IgD-negative memory B cell (primary cell): Measurements from ENCODE around the gene NRG3. TPM values are rescaled to one million over a fixed set of nuclear protein-coding genes. Genes with fewer than 3 reads are reported as not detected.
"Not testable (repeated sequence)": the region's sequence is repeated elsewhere in the genome, so short reads cannot be mapped to it uniquely, and the experiment has no call there.

Experiments
- H3K27ac Mint-ChIP-seq, 3 donors: one replicate each; pipeline ENCODE4 v1.8.0; 2020 to 2022; ENCODE audit warnings: mild to moderate bottlenecking in 3 of 3, mixed read lengths in 3 of 3, moderate library complexity in 1 of 3
- H3K27me3 Mint-ChIP-seq: one replicate; pipeline ENCODE4 v1.8.0; 2021; ENCODE audit warnings: mixed read lengths
- H3K36me3 Mint-ChIP-seq: one replicate; pipeline ENCODE4 v1.8.0; 2020; ENCODE audit warnings: mild to moderate bottlenecking, mixed read lengths
- H3K4me1 Mint-ChIP-seq, 3 donors: one replicate each; pipeline ENCODE4 v1.8.0; 2020 to 2022; ENCODE audit warnings: mixed read lengths in 3 of 3, mild to moderate bottlenecking in 1 of 3
- H3K4me3 Mint-ChIP-seq, 4 donors: one replicate each; pipeline ENCODE4 v1.8.0; 2020 to 2022; ENCODE audit warnings: mild to moderate bottlenecking in 4 of 4, mixed read lengths in 4 of 4, moderate library complexity in 3 of 4
- H3K9me3 Mint-ChIP-seq, 3 donors: one replicate each; pipeline ENCODE4 v1.8.0; 2020 to 2021; ENCODE audit warnings: mixed read lengths in 3 of 3, mild to moderate bottlenecking in 1 of 3
- polyA plus RNA-seq: library from polyadenylated mRNA; unstranded; fragments of 300-500 nt; fragmentation: Illumina TruSeq; gene quantifications from one replicate; pipeline ENCODE4 v1.2.3, GENCODE V29; 2021

The NRG3 gene
- polyA plus RNA-seq, 1 donor from 2014 or later, result not detected

DNA sequence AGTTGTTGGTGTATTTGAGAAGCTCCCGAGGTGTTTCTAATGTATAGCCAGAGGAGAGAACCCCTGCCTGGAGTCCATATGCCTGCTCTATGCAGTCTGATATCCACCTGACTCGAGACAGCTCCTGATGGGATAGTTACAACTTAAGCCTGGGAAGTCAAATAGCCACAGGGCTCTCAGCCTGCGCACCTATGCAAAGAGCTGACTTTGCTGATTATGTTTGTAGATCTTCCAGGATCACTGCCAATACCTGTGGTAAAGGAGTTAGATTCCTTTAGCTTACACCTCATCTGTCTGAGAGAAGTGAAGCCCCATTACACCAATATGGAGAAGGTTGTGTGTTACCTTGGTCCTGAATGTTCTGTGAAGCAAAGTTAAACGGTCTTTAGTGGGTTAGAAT lies 1063.3 kb downstream of the NRG3 start:
- H3K27ac Mint-ChIP-seq, result no peak overlapping the region
- H3K36me3 Mint-ChIP-seq, result no peaks in the 10 kb centered on the region
- H3K4me1 Mint-ChIP-seq, result peaks cover 0 to 1% (median 0%) of the 10 kb centered on the region in 3 donors

DNA sequence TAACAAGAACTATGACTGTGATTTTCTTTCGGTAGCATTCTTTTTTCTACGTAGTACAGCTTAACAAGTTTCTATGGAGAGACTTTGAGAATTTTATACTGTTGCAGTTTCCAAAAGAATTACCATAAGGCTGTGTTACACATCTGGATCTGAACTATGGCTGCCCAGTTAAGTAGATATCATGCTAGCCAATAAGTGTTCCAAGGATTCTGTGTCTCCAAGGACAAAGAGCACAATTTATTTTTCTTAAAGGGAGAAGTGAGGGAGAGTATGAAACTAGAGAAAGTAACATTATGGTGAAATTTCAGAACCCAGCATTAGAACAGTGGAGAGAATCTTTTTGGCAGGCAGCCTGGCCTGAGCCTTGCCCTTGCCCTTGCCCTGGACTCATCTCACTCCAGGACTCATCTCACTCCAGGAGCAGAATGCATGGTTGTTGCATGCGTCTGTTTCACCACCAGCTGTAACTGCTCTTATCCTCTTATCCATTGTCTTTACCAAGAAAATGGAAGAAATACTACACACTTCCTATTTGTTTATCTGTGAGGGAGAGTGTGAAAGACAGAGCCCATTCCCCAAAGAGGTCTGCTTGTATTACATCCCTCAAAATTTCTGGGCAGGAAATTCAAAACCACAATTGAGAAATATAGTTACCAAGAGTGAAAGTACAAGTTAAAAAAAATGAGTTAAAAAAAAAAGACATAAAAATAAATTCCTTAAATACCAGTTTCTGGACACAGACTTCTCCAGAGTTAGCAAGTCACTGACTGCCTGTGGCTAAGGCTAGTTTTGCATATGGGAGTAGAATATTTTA lies 1067.5 kb downstream of the NRG3 start:
- H3K36me3 Mint-ChIP-seq, result no peaks in the 10 kb centered on the region

More for the DNA sequence above, 1063.3 kb downstream of the NRG3 start:
- no peaks in the 10 kb centered on the region for H3K27me3 Mint-ChIP-seq
- H3K9me3 Mint-ChIP-seq, result peaks cover 0 to 2% (median 1%) of the 10 kb centered on the region in 3 donors
- H3K4me3 Mint-ChIP-seq, result no peak overlapping the region

DNA sequence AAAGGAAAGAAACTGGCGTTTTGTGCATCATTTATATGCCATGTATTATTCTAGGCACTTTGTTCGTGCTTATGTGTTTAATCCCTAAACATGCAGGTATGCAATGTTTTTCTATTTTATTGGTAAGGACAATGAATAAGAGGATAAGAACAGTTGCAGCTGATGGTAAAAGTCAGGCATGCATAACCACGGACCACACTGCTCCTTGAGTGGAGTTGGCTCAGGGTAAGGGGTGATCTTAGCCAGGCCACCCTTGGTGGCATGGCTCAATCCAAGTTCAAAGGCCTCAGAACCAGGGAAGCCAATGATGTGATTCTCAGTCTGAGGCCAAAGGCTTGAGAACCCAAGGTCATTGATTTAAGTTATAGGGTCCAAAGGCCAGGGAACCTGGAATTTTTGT lies 1068.1 kb downstream of the NRG3 start:
- H3K27me3 Mint-ChIP-seq, result no peaks in the 10 kb centered on the region
- H3K4me1 Mint-ChIP-seq, result peaks cover 0 to 1% (median 0%) of the 10 kb centered on the region in 3 donors
- peaks cover 2 to 6% (median 2%) of the 10 kb centered on the region in 3 donors for H3K9me3 Mint-ChIP-seq
- no peaks in the 10 kb centered on the region for H3K36me3 Mint-ChIP-seq
- H3K4me3 Mint-ChIP-seq, result no peak overlapping the region
- H3K27ac Mint-ChIP-seq, result no peak overlapping the region

More for the DNA sequence above, 1067.5 kb downstream of the NRG3 start:
- H3K27me3 Mint-ChIP-seq, result no peaks in the 10 kb centered on the region
- H3K4me3 Mint-ChIP-seq, result no peak overlapping the region
- peaks cover 2 to 6% (median 2%) of the 10 kb centered on the region in 3 donors for H3K9me3 Mint-ChIP-seq
- H3K4me1 Mint-ChIP-seq, result peaks cover 0 to 1% (median 0%) of the 10 kb centered on the region in 3 donors
- no peak overlapping the region for H3K27ac Mint-ChIP-seq

DNA sequence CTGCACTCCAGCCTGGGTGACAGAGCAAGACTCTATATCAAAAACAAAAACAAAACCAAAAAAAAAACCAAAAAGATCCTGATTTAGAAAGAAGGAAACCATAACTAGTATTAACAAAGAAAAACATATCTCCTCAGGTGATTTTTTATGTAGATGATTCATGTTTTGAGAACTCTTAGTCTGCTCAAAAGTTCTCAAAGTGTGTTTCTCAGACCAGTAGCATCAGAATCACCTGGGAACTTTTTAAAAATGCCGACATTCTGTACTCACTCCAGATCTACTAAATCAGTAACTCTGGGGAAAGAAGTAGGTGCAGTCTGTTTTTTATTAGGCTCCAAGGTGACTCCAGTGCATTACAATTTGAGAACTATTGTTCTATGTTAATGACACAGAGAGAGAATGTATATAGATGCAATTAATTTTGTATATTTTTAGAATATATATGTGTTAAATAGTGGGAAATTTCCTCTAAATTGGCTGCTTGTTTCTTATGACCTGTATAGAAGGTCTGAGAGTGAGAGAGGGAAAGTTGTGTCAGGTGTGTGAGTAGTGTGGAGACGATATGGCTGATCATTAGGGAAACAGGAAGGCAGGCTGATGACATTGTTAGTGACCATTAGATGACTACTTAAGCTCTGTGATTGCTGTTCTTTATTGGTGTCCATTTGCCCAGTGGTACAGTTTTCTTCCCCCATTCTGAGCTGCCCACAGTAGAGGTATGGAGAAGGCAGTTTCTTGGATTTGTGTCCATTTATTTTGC lies 1075.0 kb downstream of the NRG3 start:
- Mint-ChIP-seq H3K4me3 (no peak overlapping the region), H3K27me3 (no peaks in the 10 kb centered on the region), H3K27ac (no peak overlapping the region), H3K9me3 (peaks cover 0 to 10% (median 1%) of the 10 kb centered on the region in 3 donors), H3K4me1 (no peaks in the 10 kb centered on the region), H3K36me3 (no peaks in the 10 kb centered on the region)

DNA sequence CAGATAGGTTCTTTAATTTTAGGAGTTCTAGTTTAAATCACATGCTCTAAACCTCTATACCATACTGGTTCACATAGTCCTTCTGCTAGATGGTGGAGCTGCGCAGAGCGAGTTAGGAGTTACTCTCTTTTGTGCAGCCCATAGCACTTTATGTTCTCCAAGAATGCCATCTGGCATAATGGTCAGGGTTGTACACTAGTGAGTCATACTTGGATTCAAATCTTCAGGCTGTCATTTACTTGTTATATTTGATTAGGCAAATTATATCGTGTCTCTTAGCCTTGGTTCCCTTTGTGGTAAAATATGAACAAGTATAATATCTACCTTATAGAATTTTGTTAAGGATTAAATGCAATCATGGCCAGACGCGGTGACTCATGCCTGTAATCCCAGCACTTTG lies 1078.3 kb downstream of the NRG3 start:
- H3K27ac Mint-ChIP-seq, result no peak overlapping the region
- peaks cover 2 to 8% (median 2%) of the 10 kb centered on the region in 3 donors for H3K9me3 Mint-ChIP-seq
- H3K4me1 Mint-ChIP-seq, result no peaks in the 10 kb centered on the region
- no peaks in the 10 kb centered on the region for H3K27me3 Mint-ChIP-seq
- no peaks in the 10 kb centered on the region for H3K36me3 Mint-ChIP-seq
- H3K4me3 Mint-ChIP-seq, result no peak overlapping the region

DNA sequence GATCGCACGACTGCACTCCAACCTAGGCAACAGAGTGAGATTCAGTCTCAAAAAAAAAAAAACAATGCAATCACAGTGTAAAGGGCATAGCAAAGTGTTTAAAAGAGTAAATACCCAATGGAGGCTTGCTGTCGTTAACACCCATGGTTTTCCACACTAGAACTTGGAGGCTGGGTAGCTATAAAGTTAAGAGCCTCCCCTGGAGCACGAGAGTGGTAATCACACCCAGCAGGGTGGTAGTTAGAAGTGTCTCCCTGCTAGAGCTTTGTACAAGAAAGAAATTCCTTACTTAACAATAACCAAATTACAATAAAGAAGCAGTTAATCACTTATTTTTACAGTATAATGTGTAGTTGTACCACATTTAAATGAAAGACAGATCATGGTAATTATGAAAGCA lies 1078.9 kb downstream of the NRG3 start:
- no peak overlapping the region for H3K27ac Mint-ChIP-seq
- no peaks in the 10 kb centered on the region for H3K4me1 Mint-ChIP-seq
- H3K9me3 Mint-ChIP-seq, result peaks cover 2 to 4% (median 2%) of the 10 kb centered on the region in 3 donors
- no peaks in the 10 kb centered on the region for H3K36me3 Mint-ChIP-seq
- H3K4me3 Mint-ChIP-seq, result no peak overlapping the region
- no peaks in the 10 kb centered on the region for H3K27me3 Mint-ChIP-seq

DNA sequence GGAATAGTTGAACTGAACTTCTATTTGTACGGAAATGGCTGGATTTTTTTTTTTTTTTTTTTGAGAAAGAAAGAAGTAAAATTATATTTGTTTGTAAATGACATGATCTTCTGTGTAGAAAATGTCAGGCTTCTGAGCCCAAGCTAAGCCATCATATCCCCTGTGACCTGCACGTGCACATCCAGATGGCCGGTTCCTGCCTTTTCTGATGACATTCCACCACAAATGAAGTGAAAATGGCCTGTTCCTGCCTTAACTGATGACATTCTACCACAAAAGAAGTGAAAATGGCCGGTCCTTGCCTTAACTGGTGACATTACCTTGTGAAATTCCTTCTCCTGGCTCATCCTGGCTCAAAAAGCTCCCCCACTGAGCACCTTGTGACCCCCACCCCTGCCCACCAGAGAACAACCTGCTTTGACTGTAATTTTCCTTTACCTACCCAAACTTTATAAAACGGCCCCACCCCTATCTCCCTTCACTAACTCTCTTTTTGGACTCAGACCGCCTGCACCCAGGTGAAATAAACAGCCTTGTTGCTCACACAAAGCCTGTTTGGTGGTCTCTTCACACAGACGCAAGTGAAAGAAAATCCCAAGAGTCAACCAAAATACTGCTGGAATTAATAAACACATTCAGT lies 1085.5 kb downstream of the NRG3 start:
- peaks cover 5 to 12% (median 8%) of the 10 kb centered on the region in 3 donors for H3K9me3 Mint-ChIP-seq
- H3K27me3 Mint-ChIP-seq, H3K4me1 Mint-ChIP-seq, H3K27ac Mint-ChIP-seq, H3K36me3 Mint-ChIP-seq, H3K4me3 Mint-ChIP-seq: not testable (repeated sequence)

DNA sequence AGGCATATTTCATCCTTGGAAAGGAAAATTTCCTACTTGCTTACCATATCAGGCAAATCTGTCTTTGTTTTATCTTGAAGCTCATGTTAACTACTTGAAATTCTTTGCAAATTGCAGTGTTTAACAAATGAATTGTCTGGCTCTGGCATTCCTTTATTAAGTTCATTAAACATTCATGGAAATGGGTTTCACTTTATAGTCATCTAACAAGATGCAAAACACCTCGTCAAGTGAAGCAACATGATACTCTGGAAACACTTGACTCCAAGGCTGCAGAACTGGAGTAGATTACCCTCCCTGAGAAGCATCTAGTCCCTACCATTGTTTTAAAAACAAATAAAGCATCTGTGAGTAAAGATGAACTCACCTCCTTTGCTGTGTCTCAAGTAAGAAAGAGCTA lies 1086.9 kb downstream of the NRG3 start:
- Mint-ChIP-seq H3K27ac (no peak overlapping the region), H3K4me3 (no peak overlapping the region), H3K36me3 (no peaks in the 10 kb centered on the region), H3K4me1 (no peaks in the 10 kb centered on the region), H3K27me3 (no peaks in the 10 kb centered on the region), H3K9me3 (peaks cover 5 to 8% (median 7%) of the 10 kb centered on the region in 3 donors)

DNA sequence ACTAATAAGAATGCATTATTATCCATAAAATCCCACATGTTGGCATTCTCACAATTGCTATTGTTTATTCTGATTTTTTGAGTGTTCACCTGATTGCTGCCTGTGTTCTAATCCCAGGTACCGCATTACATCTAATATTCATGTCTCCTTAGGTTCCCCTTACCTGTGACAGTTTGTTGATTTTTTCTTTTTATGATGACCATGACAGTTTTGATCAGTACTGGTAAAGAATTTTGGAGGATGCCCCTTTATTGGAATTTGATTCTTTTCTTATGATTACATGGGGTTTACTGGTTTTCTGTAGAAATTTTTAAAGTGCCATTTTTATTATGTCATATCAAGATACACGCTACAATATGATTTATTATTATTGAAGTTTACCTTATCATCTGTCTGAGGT lies 1091.1 kb downstream of the NRG3 start:
- no peaks in the 10 kb centered on the region for H3K36me3 Mint-ChIP-seq
- H3K4me3 Mint-ChIP-seq, result no peak overlapping the region
- no peaks in the 10 kb centered on the region for H3K4me1 Mint-ChIP-seq
- no peaks in the 10 kb centered on the region for H3K27me3 Mint-ChIP-seq
- H3K27ac Mint-ChIP-seq, result no peak overlapping the region
- H3K9me3 Mint-ChIP-seq, result peaks cover 0 to 2% (median 0%) of the 10 kb centered on the region in 3 donors

DNA sequence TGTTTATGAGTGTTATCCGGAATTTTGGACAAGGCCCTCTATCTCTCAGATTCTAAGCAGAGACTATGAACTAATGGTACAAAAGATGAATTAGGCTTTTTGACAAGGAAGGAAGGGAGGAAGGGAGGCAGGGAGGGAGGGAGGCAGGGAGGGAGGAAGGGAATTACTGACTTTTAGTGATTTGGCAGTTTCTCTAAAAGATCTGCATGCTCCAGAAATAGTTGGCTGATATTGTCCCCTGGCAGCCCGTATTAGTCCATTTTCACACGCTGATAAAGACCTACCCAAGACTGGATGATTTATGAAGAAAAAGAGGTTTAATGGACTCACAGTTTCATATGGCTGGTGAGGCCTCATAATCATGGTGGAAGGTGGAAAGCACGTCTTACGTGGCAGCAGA lies 1093.5 kb downstream of the NRG3 start:
- Mint-ChIP-seq H3K9me3 (no peaks in the 10 kb centered on the region), H3K27ac (no peak overlapping the region), H3K36me3 (no peaks in the 10 kb centered on the region), H3K4me3 (no peak overlapping the region), H3K27me3 (no peaks in the 10 kb centered on the region), H3K4me1 (no peaks in the 10 kb centered on the region)

DNA sequence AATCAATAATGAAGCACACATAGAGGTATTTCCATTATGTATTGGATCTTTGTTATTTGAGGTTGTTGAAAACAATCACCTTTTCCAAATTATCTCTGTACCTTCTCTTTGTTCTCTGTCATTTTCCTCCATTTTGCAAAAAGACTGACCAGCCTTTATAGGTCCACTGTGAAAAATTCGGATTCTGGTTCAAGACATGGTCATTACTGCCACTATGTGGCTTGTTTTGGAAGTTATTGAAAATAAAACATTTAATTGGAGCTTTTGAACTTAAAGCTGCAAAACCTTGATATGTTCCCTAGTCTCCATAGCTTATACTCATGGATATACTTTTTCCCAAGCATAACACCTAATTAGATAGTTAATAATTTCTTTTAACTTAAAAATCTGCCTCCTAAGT lies 1094.4 kb downstream of the NRG3 start:
- Mint-ChIP-seq H3K36me3 (no peaks in the 10 kb centered on the region), H3K4me1 (no peaks in the 10 kb centered on the region), H3K9me3 (no peaks in the 10 kb centered on the region), H3K27ac (no peak overlapping the region), H3K4me3 (no peak overlapping the region), H3K27me3 (no peaks in the 10 kb centered on the region)

DNA sequence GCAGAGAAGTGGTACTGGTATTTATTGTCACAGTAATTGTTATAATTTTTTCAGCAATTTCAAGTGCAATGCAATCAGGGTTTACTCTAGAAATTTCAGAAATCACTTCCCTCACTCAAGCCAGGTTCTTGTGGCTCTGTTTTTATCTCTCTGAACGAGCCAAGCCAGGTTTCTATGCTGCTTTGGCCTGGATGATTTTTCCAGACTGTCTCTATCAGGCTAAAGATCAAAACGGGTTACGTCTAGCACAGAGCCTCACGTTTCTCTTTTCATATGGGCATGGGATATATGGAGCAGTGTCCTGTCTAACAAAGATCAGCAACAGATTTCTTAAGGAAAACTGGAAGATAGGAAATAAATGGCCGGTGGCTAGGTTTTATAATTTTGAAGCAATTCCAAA lies 1105.3 kb downstream of the NRG3 start:
- peaks cover 0 to 5% (median 2%) of the 10 kb centered on the region in 3 donors for H3K9me3 Mint-ChIP-seq
- H3K36me3 Mint-ChIP-seq, result no peaks in the 10 kb centered on the region
- no peak overlapping the region for H3K4me3 Mint-ChIP-seq
- no peaks in the 10 kb centered on the region for H3K4me1 Mint-ChIP-seq
- no peaks in the 10 kb centered on the region for H3K27me3 Mint-ChIP-seq
- H3K27ac Mint-ChIP-seq, result no peak overlapping the region

DNA sequence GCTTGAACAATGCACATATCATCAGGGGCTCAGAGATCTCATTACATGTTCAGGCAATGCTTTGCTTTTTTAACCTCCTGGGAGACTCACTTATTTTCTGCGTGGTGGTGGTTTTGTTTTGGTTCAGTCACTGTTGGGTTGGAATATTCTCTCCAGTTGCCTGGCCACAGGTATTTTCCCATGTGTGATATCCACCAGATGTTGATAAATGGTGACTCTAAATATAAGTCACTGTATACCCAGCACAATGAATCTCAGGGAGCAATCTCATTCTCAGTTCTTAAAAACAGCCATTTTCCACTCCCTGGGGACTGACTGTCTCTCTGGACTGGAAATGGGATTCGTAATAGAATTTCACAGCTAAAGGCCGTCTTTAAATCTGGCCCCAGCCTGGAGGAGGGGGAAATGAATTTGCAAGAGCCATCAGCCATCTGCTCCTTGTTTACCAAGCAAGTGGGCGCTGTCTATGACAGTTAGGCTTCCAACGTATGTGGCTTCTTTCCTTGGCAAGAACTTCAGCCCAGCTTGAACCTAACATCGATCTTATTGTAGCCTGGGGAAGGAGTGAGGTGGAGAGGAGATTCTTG lies 1106.2 kb downstream of the NRG3 start:
- H3K27me3 Mint-ChIP-seq, result no peaks in the 10 kb centered on the region
- no peaks in the 10 kb centered on the region for H3K4me1 Mint-ChIP-seq
- no peak overlapping the region for H3K4me3 Mint-ChIP-seq
- no peaks in the 10 kb centered on the region for H3K36me3 Mint-ChIP-seq
- H3K27ac Mint-ChIP-seq, result no peak overlapping the region
- H3K9me3 Mint-ChIP-seq, result peaks cover 0 to 5% (median 2%) of the 10 kb centered on the region in 3 donors

DNA sequence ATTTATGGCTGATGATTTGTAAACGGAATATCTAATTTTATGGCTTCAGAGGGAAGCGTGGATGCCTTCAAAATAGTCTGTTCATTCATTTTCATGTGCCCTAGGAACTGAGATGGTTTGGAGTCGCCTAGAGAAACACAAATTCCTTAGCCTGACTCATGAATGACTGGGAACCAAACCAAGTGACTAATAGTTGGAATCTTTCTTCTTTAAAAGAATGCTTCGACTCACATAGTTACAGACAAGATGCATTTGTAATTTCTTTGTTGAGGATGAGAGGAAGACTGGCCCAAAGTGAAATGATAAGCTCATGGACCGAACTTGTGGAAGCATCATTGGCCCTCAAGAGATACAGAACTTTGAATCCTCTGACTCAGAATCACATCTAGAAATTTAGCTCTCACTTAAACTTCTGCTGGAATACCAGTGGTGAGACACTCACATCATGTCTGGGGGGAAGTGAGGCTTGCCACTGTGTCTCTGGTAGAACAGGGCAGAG lies 1107.2 kb downstream of the NRG3 start:
- peaks cover 0 to 5% (median 2%) of the 10 kb centered on the region in 3 donors for H3K9me3 Mint-ChIP-seq
- no peaks in the 10 kb centered on the region for H3K27me3 Mint-ChIP-seq
- no peak overlapping the region for H3K4me3 Mint-ChIP-seq
- no peak overlapping the region for H3K27ac Mint-ChIP-seq
- no peaks in the 10 kb centered on the region for H3K4me1 Mint-ChIP-seq
- H3K36me3 Mint-ChIP-seq, result no peaks in the 10 kb centered on the region

DNA sequence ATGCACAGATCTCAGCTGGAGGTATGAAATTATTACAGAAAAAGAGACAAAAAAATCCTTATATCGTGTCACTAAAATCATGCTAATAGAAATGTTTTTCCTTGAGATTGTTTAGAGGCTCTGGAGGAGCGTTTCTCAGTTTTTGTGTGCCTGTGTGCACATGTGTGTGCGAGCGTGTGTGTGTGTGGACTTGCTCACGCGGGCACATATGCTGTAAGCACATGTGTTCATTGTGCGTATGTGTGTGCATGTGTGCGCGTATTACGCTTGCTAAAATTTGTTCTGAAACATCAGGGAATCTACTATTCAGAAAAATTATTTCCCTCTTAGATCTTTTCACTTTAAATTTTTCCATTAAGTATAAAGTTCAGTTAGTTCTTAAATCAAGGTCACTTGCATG lies 1111.2 kb downstream of the NRG3 start:
- Mint-ChIP-seq H3K36me3 (no peaks in the 10 kb centered on the region), H3K27me3 (no peaks in the 10 kb centered on the region), H3K27ac (no peak overlapping the region), H3K4me3 (no peak overlapping the region), H3K9me3 (peaks cover 0 to 4% (median 2%) of the 10 kb centered on the region in 3 donors), H3K4me1 (no peaks in the 10 kb centered on the region)
